Progenitor cell of endocrine pancreas (in vitro differentiated cells): ENCODE measurements around the gene SLC9A2. TPM values are rescaled to one million over a fixed set of nuclear protein-coding genes. Genes with fewer than 3 reads are reported as not detected.

Experiments
- DNase-seq: peaks from one replicate; pipeline ENCODE4 v3.0.0; 2021; ENCODE audit warnings: low spot score; ENCODE audit not compliant: unreplicated experiment
- H3K27ac Mint-ChIP-seq: 2 replicates; pipeline ENCODE4 v1.8.0; 2021; ENCODE audit warnings: mild to moderate bottlenecking, moderate library complexity, mixed read lengths
- H3K27me3 Mint-ChIP-seq: 2 replicates; pipeline ENCODE4 v1.8.0; 2021; ENCODE audit warnings: mixed read lengths
- H3K36me3 Mint-ChIP-seq: 2 replicates; pipeline ENCODE4 v1.8.0; 2022; ENCODE audit warnings: mixed read lengths; ENCODE audit not compliant: insufficient read depth
- H3K4me1 Mint-ChIP-seq: 2 replicates; pipeline ENCODE4 v1.8.0; 2021; ENCODE audit warnings: low read depth, mixed read lengths
- H3K4me3 Mint-ChIP-seq: 2 replicates; pipeline ENCODE4 v1.8.0; 2021; ENCODE audit warnings: low read depth, mild to moderate bottlenecking, moderate library complexity, mixed read lengths
- H3K9me3 Mint-ChIP-seq: 2 replicates; pipeline ENCODE4 v1.8.0; 2021; ENCODE audit warnings: low read depth, mixed read lengths
- CTCF ChIP-seq: fragments of 200-600 bp; sonication (generic); IDR thresholded peaks from one replicate; pipeline ENCODE4 v1.5.0; 2021; ENCODE audit warnings: antibody characterized with exemption, mild to moderate bottlenecking; ENCODE audit not compliant: unreplicated experiment
- total RNA-seq: library from RNA; stranded (reverse); gene quantifications from 2 replicates; pipeline ENCODE4 v1.2.1, GENCODE V29; 2021

SLC9A2 gene
- total RNA-seq, 1 donor from 2014 or later: 1.6 TPM

GRCh38 chr2:102703305-102703704 lies 84.0 kb downstream of the SLC9A2 start:
- Mint-ChIP-seq H3K27ac (no peak overlapping the region), H3K27me3 (no peaks in the 10 kb centered on the region), H3K4me1 (peaks cover 7% of the 10 kb centered on the region), H3K36me3 (no peaks in the 10 kb centered on the region), H3K4me3 (no peak overlapping the region), H3K9me3 (no peaks in the 10 kb centered on the region)
- no peak for TF ChIP-seq CTCF
- no peak for DNase-seq

- TF ChIP-seq CTCF: peak; percentile 60
- no peaks in the 10 kb centered on the region for H3K9me3 Mint-ChIP-seq
- H3K36me3 Mint-ChIP-seq: no peaks in the 10 kb centered on the region
- DNase-seq: no peak
- peaks cover 7% of the 10 kb centered on the region for H3K4me1 Mint-ChIP-seq
- H3K4me3 Mint-ChIP-seq: no peak overlapping the region
- no peaks in the 10 kb centered on the region for H3K27me3 Mint-ChIP-seq
- H3K27ac Mint-ChIP-seq: no peak overlapping the region
These were observed 84.4 kb downstream of the SLC9A2 start for GRCh38 chr2:102703748-102704147.

- TF ChIP-seq CTCF: no peak
- H3K9me3 Mint-ChIP-seq: no peaks in the 10 kb centered on the region
- DNase-seq: no peak
- no peaks in the 10 kb centered on the region for H3K27me3 Mint-ChIP-seq
- H3K36me3 Mint-ChIP-seq: no peaks in the 10 kb centered on the region
- no peak overlapping the region for H3K27ac Mint-ChIP-seq
- H3K4me1 Mint-ChIP-seq: peaks cover 11% of the 10 kb centered on the region
- H3K4me3 Mint-ChIP-seq: no peak overlapping the region
These were observed 85.2 kb downstream of the SLC9A2 start for GRCh38 chr2:102704531-102704930.

GRCh38 chr2:102707796-102708695 lies 88.7 kb downstream of the SLC9A2 start:
- Mint-ChIP-seq H3K4me1 (peaks cover 8% of the 10 kb centered on the region), H3K4me3 (no peak overlapping the region), H3K9me3 (no peaks in the 10 kb centered on the region), H3K27ac (no peak overlapping the region), H3K27me3 (no peaks in the 10 kb centered on the region), H3K36me3 (no peaks in the 10 kb centered on the region)
- no peak for TF ChIP-seq CTCF
- DNase-seq: no peak

GRCh38 chr2:102708847-102709559 lies 89.7 kb downstream of the SLC9A2 start:
- Mint-ChIP-seq H3K9me3 (no peaks in the 10 kb centered on the region), H3K36me3 (no peaks in the 10 kb centered on the region), H3K4me1 (peaks cover 8% of the 10 kb centered on the region), H3K4me3 (no peak overlapping the region), H3K27me3 (no peaks in the 10 kb centered on the region), H3K27ac (no peak overlapping the region)
- no peak for DNase-seq
- TF ChIP-seq CTCF: no peak
